ENCODE data around the gene AGPAT3.

- TF ChIP-seq CTCF (IDR thresholded peaks at IDR 0.05) (no peak), POLR2A (IDR thresholded peaks at IDR 0.05) (no peak)
Measured at GRCh38 chr21:44013380-44014088, 148.5 kb downstream of the AGPAT3 start.

Measured in prostate gland (tissue), 2 donors.